GM12878 (cell line): ENCODE data around the gene SBF2.
"Not testable (repeated sequence)": the region's sequence is repeated elsewhere in the genome, so short reads cannot be mapped to it uniquely, and the experiment has no call there.

Experiments used
- CREM ChIP-seq: IDR thresholded peaks from 2 replicates; pipeline ENCODE4 v1.6.1; 2014; ENCODE audit warnings: antibody characterized with exemption, low read depth
- EZH2 ChIP-seq: IDR thresholded peaks from 2 replicates; pipeline ENCODE4 v1.6.1; 2012; ENCODE audit warnings: low read depth, mild to moderate bottlenecking, control low read depth, inconsistent platforms, low read length, borderline replicate concordance; ENCODE audit not compliant: control insufficient read depth
- SKIL ChIP-seq: fragments of 450-650 bp; IDR thresholded peaks from 2 replicates; pipeline ENCODE4 v1.6.1; 2017; ENCODE audit warnings: mild to moderate bottlenecking, low read depth, inconsistent platforms; ENCODE audit not compliant: poor library complexity, severe bottlenecking
- TF ChIP-seq, protein P1 (sequence below): IDR thresholded peaks from 2 replicates; pipeline ENCODE4 v1.6.1; 2011; ENCODE audit warnings: borderline replicate concordance, low read depth, mild to moderate bottlenecking, moderate library complexity, low read length; ENCODE audit not compliant: insufficient read depth, poor library complexity, severe bottlenecking
- TF ChIP-seq, protein P2 (sequence below), 3 experiments: IDR thresholded peaks in 2 of 3; conservative IDR thresholded peaks in 1 of 3; 2 replicates each; pipeline ENCODE4 v1.5.1; 2011; ENCODE audit warnings: low read depth in 3 of 3, low read length in 3 of 3, mild to moderate bottlenecking in 3 of 3, control low read depth in 2 of 3, moderate library complexity in 2 of 3, inconsistent platforms in 1 of 3, mixed read lengths in 1 of 3; ENCODE audit not compliant: control insufficient read depth in 2 of 3, insufficient read depth in 1 of 3; ENCODE audit errors: extremely low read depth in 1 of 3
- TF ChIP-seq, protein P3 (sequence below): IDR thresholded peaks from 2 replicates; pipeline ENCODE4 v1.6.1; 2011; ENCODE audit warnings: low read depth, mild to moderate bottlenecking, low read length, moderate library complexity, borderline replicate concordance; ENCODE audit errors: extremely low read depth

- TF ChIP-seq, protein P1, sequence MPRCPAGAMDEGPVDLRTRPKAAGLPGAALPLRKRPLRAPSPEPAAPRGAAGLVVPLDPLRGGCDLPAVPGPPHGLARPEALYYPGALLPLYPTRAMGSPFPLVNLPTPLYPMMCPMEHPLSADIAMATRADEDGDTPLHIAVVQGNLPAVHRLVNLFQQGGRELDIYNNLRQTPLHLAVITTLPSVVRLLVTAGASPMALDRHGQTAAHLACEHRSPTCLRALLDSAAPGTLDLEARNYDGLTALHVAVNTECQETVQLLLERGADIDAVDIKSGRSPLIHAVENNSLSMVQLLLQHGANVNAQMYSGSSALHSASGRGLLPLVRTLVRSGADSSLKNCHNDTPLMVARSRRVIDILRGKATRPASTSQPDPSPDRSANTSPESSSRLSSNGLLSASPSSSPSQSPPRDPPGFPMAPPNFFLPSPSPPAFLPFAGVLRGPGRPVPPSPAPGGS, result not testable (repeated sequence)
- TF ChIP-seq, protein P2, sequence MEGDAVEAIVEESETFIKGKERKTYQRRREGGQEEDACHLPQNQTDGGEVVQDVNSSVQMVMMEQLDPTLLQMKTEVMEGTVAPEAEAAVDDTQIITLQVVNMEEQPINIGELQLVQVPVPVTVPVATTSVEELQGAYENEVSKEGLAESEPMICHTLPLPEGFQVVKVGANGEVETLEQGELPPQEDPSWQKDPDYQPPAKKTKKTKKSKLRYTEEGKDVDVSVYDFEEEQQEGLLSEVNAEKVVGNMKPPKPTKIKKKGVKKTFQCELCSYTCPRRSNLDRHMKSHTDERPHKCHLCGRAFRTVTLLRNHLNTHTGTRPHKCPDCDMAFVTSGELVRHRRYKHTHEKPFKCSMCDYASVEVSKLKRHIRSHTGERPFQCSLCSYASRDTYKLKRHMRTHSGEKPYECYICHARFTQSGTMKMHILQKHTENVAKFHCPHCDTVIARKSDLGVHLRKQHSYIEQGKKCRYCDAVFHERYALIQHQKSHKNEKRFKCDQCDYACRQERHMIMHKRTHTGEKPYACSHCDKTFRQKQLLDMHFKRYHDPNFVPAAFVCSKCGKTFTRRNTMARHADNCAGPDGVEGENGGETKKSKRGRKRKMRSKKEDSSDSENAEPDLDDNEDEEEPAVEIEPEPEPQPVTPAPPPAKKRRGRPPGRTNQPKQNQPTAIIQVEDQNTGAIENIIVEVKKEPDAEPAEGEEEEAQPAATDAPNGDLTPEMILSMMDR (IDR thresholded peaks at IDR 0.05 in 2 of 3, conservative IDR thresholded peaks at IDR 0.05 in 1 of 3; ENCODE audit: control insufficient read depth in 2 of 3, extremely low read depth in 1 of 3, insufficient read depth in 1 of 3, low read depth in 3 of 3, low read length in 3 of 3), result not testable (repeated sequence)
- TF ChIP-seq, protein P3, sequence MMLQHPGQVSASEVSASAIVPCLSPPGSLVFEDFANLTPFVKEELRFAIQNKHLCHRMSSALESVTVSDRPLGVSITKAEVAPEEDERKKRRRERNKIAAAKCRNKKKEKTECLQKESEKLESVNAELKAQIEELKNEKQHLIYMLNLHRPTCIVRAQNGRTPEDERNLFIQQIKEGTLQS, result not testable (repeated sequence)
- not testable (repeated sequence) for TF ChIP-seq EZH2, SKIL, CREM
These were observed 206.1 kb downstream of the SBF2 start for GRCh38 chr11:10087923-10088225.
